PC-9 (cell line): ENCODE measurements around the gene RPL14.

Experiments
- EZH2 ChIP-seq: fragments of 200-600 bp; sonication (generic); IDR thresholded peaks from 2 replicates; pipeline ENCODE4 v1.8.0; 2017; ENCODE audit warnings: antibody characterized with exemption, low read depth
- TF ChIP-seq, protein P1 (sequence below): fragments of 200-600 bp; sonication (generic); conservative IDR thresholded peaks from 2 replicates; pipeline ENCODE4 v1.6.1; 2017; ENCODE audit warnings: mixed run types, antibody characterized with exemption, mild to moderate bottlenecking, moderate library complexity

DNA sequence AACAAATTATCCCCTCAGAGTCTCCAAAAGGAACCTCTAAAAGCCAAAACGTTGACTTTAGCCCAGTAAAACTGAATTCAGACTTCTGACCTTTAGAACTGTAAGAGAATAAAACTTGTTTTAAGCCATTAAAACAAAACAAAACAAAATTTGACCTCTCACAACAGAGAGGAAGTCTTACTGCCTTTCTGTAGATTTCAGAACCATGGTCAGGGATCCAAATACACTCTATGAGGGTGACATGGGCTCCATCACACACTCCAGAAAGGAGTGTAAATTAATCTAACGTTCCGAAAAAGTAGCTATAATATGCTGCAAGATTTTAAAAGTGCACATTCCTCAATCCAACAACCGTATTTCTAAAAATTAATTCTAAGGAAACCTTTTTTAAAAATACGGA, 19.2 kb upstream of the RPL14 start:
- TF ChIP-seq, protein P1, sequence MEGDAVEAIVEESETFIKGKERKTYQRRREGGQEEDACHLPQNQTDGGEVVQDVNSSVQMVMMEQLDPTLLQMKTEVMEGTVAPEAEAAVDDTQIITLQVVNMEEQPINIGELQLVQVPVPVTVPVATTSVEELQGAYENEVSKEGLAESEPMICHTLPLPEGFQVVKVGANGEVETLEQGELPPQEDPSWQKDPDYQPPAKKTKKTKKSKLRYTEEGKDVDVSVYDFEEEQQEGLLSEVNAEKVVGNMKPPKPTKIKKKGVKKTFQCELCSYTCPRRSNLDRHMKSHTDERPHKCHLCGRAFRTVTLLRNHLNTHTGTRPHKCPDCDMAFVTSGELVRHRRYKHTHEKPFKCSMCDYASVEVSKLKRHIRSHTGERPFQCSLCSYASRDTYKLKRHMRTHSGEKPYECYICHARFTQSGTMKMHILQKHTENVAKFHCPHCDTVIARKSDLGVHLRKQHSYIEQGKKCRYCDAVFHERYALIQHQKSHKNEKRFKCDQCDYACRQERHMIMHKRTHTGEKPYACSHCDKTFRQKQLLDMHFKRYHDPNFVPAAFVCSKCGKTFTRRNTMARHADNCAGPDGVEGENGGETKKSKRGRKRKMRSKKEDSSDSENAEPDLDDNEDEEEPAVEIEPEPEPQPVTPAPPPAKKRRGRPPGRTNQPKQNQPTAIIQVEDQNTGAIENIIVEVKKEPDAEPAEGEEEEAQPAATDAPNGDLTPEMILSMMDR: no peak
- no peak for TF ChIP-seq EZH2
